DND-41 (cell line): ENCODE data around the gene PNKD.

Experiments
- CTCF ChIP-seq: IDR thresholded peaks from 2 replicates; pipeline ENCODE4 v1.5.1; 2012; ENCODE audit warnings: borderline replicate concordance, low read length, moderate library complexity, mild to moderate bottlenecking; ENCODE audit not compliant: poor library complexity, severe bottlenecking; ENCODE audit errors: extremely low read depth
- EZH2 ChIP-seq: IDR thresholded peaks from 3 replicates; pipeline ENCODE4 v1.6.1; 2012; ENCODE audit warnings: borderline replicate concordance, low read depth, mild to moderate bottlenecking, moderate library complexity, low read length, inconsistent platforms; ENCODE audit not compliant: severe bottlenecking

- no peak for TF ChIP-seq CTCF
- TF ChIP-seq EZH2: no peak
These were observed 13.5 kb upstream of the PNKD start for GRCh38 chr2:218256612-218257350.
